Adipocyte (in vitro differentiated cells): Measurements from ENCODE around the gene DACH1.

Experiments used
- DNase-seq: peaks from one replicate; pipeline ENCODE4 v3.0.0-alpha.2; 2015; ENCODE audit warnings: low read depth
- H3K27me3 ChIP-seq: replicated peaks from 2 replicates; pipeline ENCODE4 v1.7.0; 2013; ENCODE audit warnings: mild to moderate bottlenecking, low read length, moderate library complexity; ENCODE audit not compliant: control insufficient read depth, insufficient read depth
- H3K36me3 ChIP-seq: 2 replicates; pipeline ENCODE4 v1.7.0; 2013; ENCODE audit warnings: low read length, mild to moderate bottlenecking, moderate library complexity; ENCODE audit not compliant: control insufficient read depth, insufficient read depth, severe bottlenecking
- H3K4me1 ChIP-seq: 2 replicates; pipeline ENCODE4 v1.7.0; 2013; ENCODE audit warnings: mild to moderate bottlenecking, low read length, moderate library complexity; ENCODE audit not compliant: control insufficient read depth, insufficient read depth
- H3K4me3 ChIP-seq: 2 replicates; pipeline ENCODE4 v1.7.0; 2013; ENCODE audit warnings: mild to moderate bottlenecking, low read length, moderate library complexity
- H3K9ac ChIP-seq: 2 replicates; pipeline ENCODE4 v1.7.0; 2013; ENCODE audit warnings: mild to moderate bottlenecking, low read length, moderate library complexity
- H3K9me3 ChIP-seq: 2 replicates; pipeline ENCODE4 v1.7.0; 2013; ENCODE audit warnings: mild to moderate bottlenecking, low read length, moderate library complexity; ENCODE audit not compliant: control insufficient read depth

DACH1 gene

GRCh38 chr13:71820699-71821098 is 46.3 kb downstream of the DACH1 start:
- H3K4me3 ChIP-seq: no peak overlapping the region
- DNase-seq: no peak
- no peak overlapping the region for H3K9ac ChIP-seq
- no peaks in the 10 kb centered on the region for H3K9me3 ChIP-seq
- H3K36me3 ChIP-seq: no peaks in the 10 kb centered on the region
- H3K4me1 ChIP-seq: no peaks in the 10 kb centered on the region
- no peaks in the 10 kb centered on the region for H3K27me3 ChIP-seq

GRCh38 chr13:71817335-71817734 is 49.7 kb downstream of the DACH1 start:
- no peaks in the 10 kb centered on the region for H3K4me1 ChIP-seq
- no peak overlapping the region for H3K4me3 ChIP-seq
- no peak for DNase-seq
- no peaks in the 10 kb centered on the region for H3K27me3 ChIP-seq
- H3K36me3 ChIP-seq: no peaks in the 10 kb centered on the region
- H3K9ac ChIP-seq: no peak overlapping the region
- no peaks in the 10 kb centered on the region for H3K9me3 ChIP-seq

- Histone ChIP-seq H3K9me3 (no peaks in the 10 kb centered on the region), H3K27me3 (no peaks in the 10 kb centered on the region), H3K9ac (no peak overlapping the region), H3K36me3 (no peaks in the 10 kb centered on the region), H3K4me3 (no peak overlapping the region), H3K4me1 (no peaks in the 10 kb centered on the region)
- DNase-seq: no peak
Measured at GRCh38 chr13:71814806-71815360, 52.1 kb downstream of the DACH1 start.

GRCh38 chr13:71813187-71813586 is 53.8 kb downstream of the DACH1 start:
- no peak for DNase-seq
- no peaks in the 10 kb centered on the region for H3K9me3 ChIP-seq
- no peaks in the 10 kb centered on the region for H3K36me3 ChIP-seq
- H3K27me3 ChIP-seq: no peaks in the 10 kb centered on the region
- no peak overlapping the region for H3K4me3 ChIP-seq
- H3K4me1 ChIP-seq: no peaks in the 10 kb centered on the region
- no peak overlapping the region for H3K9ac ChIP-seq

GRCh38 chr13:71811344-71811743 is 55.7 kb downstream of the DACH1 start:
- Histone ChIP-seq H3K36me3 (no peaks in the 10 kb centered on the region), H3K4me1 (no peaks in the 10 kb centered on the region), H3K9ac (no peak overlapping the region), H3K4me3 (no peak overlapping the region), H3K9me3 (no peaks in the 10 kb centered on the region), H3K27me3 (no peaks in the 10 kb centered on the region)
- DNase-seq: no peak

GRCh38 chr13:71808708-71809107 is 58.3 kb downstream of the DACH1 start:
- Histone ChIP-seq H3K9ac (no peak overlapping the region), H3K36me3 (no peaks in the 10 kb centered on the region), H3K4me1 (no peaks in the 10 kb centered on the region), H3K9me3 (no peaks in the 10 kb centered on the region), H3K4me3 (no peak overlapping the region), H3K27me3 (no peaks in the 10 kb centered on the region)
- no peak for DNase-seq

GRCh38 chr13:71806886-71807285 is 60.1 kb downstream of the DACH1 start:
- no peaks in the 10 kb centered on the region for H3K9me3 ChIP-seq
- no peak for DNase-seq
- no peak overlapping the region for H3K9ac ChIP-seq
- no peaks in the 10 kb centered on the region for H3K4me1 ChIP-seq
- no peak overlapping the region for H3K4me3 ChIP-seq
- H3K36me3 ChIP-seq: no peaks in the 10 kb centered on the region
- H3K27me3 ChIP-seq: no peaks in the 10 kb centered on the region

- Histone ChIP-seq H3K9me3 (no peaks in the 10 kb centered on the region), H3K27me3 (no peaks in the 10 kb centered on the region), H3K4me3 (no peak overlapping the region), H3K9ac (no peak overlapping the region), H3K36me3 (no peaks in the 10 kb centered on the region), H3K4me1 (no peaks in the 10 kb centered on the region)
- DNase-seq: no peak
Measured at GRCh38 chr13:71803066-71803465, 63.9 kb downstream of the DACH1 start.

- Histone ChIP-seq H3K36me3 (no peaks in the 10 kb centered on the region), H3K4me3 (no peak overlapping the region), H3K9me3 (no peaks in the 10 kb centered on the region), H3K4me1 (no peaks in the 10 kb centered on the region), H3K27me3 (no peaks in the 10 kb centered on the region), H3K9ac (no peak overlapping the region)
- DNase-seq: no peak
Measured at GRCh38 chr13:71801781-71802180, 65.2 kb downstream of the DACH1 start.

GRCh38 chr13:71801165-71801760 is 65.7 kb downstream of the DACH1 start:
- no peak overlapping the region for H3K9ac ChIP-seq
- no peaks in the 10 kb centered on the region for H3K36me3 ChIP-seq
- no peaks in the 10 kb centered on the region for H3K27me3 ChIP-seq
- H3K9me3 ChIP-seq: no peaks in the 10 kb centered on the region
- no peak overlapping the region for H3K4me3 ChIP-seq
- no peaks in the 10 kb centered on the region for H3K4me1 ChIP-seq
- DNase-seq: no peak

GRCh38 chr13:71799324-71799723 is 67.7 kb downstream of the DACH1 start:
- no peaks in the 10 kb centered on the region for H3K9me3 ChIP-seq
- no peaks in the 10 kb centered on the region for H3K4me1 ChIP-seq
- no peak for DNase-seq
- no peak overlapping the region for H3K4me3 ChIP-seq
- H3K36me3 ChIP-seq: no peaks in the 10 kb centered on the region
- H3K27me3 ChIP-seq: no peaks in the 10 kb centered on the region
- H3K9ac ChIP-seq: no peak overlapping the region

- no peaks in the 10 kb centered on the region for H3K4me1 ChIP-seq
Measured at GRCh38 chr13:71798707-71799106, 68.3 kb downstream of the DACH1 start.

More at GRCh38 chr13:71798707-71799106, 68.3 kb downstream of the DACH1 start:
- H3K9ac ChIP-seq: no peak overlapping the region
- DNase-seq: no peak
- H3K27me3 ChIP-seq: no peaks in the 10 kb centered on the region
- no peaks in the 10 kb centered on the region for H3K9me3 ChIP-seq
- H3K4me3 ChIP-seq: no peak overlapping the region
- no peaks in the 10 kb centered on the region for H3K36me3 ChIP-seq
